Measurements from ENCODE around the gene ADIPOR2. TPM values are rescaled to one million over a fixed set of nuclear protein-coding genes. Genes with fewer than 3 reads are reported as not detected.
"Not testable (repeated sequence)": the region's sequence is repeated elsewhere in the genome, so short reads cannot be mapped to it uniquely, and the experiment has no call there.

ADIPOR2 gene
- total RNA-seq, 1 donor from 2014 or later: 31.0 TPM

DNA sequence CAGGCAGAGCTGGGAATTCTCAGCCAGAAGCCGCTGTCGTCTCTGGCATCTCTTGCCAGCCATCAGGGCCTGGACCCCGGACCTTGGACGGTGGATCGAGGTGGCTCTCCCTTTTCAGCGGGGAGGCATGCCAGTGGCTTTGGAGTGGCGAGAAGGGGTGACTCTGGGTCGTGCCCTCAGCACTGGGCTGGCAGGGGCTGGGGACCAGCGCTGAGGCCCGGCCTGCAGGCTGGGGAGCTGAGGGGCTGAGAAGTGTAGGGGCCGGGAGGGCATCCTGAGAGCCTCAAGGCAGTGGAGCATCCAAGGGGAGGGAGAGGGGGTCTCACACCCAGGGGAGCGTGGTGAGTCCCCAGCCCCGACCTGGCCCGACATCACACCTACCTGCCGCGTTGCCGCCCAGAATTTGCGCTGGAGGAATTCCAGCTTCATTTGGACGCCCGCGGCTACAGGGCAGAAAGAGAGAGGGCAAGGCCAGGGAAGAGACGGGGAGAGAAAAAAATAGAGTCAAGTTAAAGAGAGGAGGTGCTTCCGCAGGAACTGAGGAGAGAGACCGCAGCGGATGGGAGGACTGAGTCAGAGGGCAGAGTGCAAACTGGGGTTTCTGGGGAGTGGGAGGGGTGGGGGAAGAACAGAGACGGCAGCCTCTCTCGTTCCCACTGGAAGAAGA is 120.5 kb downstream of the ADIPOR2 start:
- DNase-seq (ENCODE audit: low read depth in 2 of 2): peak; percentile 55 to 87

DNA sequence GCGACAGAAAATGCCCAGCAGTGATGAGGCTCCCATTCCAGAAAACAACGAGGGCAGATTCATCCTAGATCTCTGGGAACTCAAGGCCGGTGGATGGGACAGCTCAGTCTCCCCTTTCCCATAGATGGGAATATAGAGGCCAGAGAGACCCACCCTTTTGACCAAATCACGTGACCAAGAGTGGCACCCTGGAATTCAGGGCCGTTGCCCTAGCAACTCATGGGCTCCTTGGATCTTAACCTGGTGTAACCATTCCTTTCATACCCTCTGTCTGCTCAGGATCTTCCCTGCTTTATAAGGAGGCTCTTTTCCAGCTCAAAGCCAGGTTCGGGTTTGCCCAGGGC is 121.0 kb downstream of the ADIPOR2 start:
- DNase-seq (ENCODE audit: low read depth in 2 of 2): no peak

DNA sequence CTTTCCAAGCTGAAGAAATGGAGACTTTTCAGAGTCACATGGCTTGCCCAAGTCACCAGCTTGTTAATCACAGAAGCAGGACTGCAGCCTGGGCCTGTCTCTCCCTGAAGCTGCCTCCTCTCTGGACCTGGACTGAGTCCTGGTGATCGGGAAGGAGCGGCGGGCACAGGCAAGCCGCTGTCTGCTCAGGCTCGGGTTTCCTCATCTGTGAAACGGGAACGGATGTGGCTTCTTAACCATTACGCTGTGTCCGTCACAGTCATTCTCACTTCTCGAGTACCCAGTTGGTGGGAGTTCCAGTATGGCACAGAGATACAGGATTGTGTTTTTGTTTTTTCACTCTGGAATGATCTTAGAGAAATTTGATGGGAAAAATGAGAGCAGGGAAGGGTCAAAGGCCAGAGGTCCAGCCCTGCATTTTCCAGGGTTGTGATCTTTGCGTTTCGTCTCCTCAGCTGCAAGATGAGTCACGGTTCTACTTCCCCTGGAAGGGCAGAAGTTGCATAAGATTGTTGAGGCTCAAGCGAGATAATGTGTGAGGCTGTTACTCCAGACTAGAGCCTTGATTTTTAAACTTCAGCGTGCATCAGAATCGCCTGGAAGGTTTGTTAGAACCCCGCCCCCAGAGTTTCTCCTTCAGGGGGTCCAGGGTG is 121.9 kb downstream of the ADIPOR2 start:
- peak in 1 of 2 donors; percentile 85 for DNase-seq (ENCODE audit: low read depth in 2 of 2)

DNA sequence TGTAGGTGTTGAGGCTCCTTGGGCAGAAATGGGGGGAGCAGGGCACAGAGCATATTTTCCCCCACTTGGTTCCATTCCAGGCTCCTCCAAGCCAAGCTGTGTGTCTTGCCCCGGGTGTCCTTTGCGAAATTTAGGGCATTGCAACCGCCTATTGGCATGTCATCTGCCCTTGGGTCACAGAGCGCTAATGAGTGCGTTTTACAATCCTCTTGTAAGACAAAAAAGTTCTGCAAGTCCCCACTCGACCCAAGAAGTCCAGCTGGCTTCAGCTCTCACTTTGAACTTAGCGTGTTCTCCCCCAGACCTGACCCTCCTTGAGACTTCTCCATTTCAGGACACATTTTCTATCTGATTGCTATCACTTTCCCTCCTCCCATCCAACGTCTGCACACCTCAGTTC is 123.4 kb downstream of the ADIPOR2 start:
- no peak for DNase-seq (ENCODE audit: low read depth in 2 of 2)

DNA sequence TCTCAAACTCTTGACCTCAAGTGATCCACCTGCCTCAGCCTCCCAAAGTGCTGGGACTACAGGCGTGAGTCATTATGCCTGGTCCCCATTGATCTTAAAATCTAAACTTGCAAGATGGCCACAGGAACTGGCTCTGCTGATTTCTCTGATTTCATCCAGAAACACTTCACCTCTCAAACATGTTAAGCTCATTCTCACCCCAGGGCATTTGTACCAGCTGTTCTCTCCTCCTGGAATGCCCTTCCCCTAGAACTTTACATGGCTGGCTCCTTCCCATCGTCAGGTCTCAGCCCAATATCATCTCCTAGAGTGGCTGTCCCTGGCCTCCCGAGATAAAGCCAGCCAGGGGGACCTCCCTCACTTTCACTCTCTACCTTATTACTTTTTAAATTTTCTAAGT is 124.2 kb downstream of the ADIPOR2 start:
- no peak for DNase-seq (ENCODE audit: low read depth in 2 of 2)

DNA sequence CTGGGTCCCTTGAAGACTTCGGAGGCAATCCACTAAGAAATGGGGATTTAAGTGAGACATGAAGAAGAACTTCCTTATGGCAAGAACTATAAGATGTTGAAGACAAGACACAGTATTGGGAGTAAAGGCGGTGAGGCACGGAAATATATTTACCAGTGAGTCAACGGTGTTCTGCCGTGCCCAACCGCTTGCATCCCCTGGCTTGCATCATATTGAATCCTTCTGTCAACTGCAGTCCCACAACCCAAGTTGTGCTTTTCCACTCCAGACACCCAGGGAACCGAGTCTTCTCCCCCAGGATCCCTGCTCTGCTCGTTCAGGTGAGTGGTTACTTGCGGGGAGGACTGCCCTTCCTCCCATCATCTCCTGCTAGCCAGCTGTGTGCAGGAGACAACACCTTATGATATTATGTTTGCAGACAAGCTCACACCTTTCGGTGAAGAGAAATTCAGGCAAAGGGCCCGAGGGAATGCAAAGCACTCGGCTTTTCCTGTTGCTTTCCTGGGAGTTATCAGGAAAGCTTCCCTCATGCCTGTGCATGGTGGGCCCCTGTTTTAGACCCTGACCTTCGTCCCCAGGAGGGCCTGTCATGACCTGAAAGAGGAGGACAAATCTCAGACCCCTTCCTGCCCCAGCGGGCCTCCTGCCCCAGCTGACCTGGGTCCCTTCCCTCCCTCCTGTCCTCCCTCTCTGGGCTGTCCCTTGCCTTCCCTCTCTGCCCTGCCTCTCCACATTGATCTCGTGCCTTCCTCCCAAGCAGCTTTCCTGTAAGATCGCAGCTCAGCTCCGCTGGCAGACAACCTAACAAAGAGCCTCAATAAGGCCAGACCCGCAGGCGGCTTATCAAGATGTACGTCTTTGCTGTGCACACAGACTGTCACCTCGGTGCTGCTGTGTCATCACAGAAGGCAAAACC is 125.2 kb downstream of the ADIPOR2 start:
- DNase-seq (ENCODE audit: low read depth in 2 of 2): no peak

DNA sequence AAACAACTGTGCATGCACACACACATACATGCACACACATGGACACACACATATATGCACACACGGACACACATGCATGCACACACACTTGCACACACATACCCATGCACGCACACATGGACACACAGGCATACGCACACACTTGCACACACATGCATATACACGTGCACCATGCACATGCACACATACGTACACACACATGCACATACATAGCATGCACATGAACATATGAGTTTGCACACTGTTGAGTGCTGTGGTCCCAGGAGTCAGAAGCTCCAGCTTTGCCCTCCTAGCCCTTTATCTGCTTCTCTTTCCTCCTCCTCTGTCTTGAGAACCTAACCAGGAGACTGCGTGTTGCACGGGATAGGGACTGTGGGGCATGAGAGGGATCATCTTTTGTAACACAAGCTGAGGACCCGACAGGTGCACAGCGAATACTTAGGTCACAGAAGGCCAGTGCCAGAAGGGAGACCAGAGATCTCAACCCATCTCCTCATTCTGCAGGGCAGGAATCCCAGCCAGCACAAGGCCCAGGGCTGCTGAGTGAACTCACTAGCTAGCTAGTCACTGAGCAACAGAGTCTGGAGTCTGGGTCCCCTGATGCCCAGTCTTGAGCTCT is 126.0 kb downstream of the ADIPOR2 start:
- no peak for DNase-seq (ENCODE audit: low read depth in 2 of 2)

DNA sequence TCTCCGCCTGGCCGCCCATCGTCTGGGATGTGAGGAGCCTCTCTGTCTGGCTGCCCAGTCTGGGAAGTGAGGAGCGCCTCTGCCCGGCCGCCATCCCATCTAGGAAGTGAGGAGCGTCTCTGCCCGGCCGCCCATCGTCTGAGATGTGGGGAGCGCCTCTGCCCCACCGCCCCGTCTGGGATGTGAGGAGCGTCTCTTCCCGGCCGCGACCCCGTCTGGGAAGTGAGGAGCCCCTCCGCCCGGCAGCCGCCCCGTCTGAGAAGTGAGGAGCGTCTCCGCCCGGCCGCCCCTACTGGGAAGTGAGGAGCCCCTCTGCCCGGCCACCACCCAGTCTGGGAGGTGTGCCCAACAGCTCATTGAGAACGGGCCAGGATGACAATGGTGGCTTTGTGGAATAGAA is 127.1 kb downstream of the ADIPOR2 start:
- DNase-seq (ENCODE audit: low read depth in 2 of 2): not testable (repeated sequence)

DNA sequence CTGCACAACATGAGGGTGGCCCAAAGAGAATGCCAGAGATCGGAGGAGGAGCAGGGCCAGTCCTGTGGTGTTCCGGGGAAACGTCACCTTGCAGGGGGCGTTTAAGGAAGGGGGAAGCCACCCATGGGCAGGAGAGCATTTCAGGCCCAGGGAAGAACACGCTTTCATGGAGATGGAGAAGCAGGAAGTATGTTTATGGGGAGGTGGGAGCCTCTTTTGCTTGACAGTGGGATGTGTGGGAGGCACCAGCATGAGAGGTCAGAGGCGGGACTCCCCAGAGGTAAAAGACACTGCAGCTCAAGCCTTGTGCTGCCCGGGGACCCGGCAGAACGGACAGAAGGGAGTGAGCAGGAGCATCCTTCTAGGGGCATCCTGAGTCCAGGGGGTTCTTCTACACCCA is 128.2 kb downstream of the ADIPOR2 start:
- no peak for DNase-seq (ENCODE audit: low read depth in 2 of 2)

DNA sequence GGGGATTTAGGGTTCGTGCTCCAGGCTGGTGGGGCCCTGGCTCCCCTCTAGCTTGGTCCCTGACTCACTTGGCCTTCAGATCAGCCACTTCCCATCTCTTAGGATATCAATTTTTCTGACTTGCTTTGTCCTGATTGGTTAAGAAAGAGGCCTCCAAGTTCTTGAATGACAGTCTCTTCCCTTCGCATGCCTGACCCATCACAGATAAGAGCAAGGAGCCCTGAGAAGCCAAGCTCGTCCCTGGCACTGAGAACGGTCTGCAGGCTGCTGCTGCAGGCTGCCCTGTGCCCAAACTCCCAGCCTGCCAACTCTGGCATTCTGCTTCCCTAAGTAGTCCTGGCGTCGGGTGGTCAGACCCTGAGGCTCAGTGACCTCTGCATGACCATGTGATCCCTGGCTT is 128.7 kb downstream of the ADIPOR2 start:
- DNase-seq (ENCODE audit: low read depth in 2 of 2): no peak

DNA sequence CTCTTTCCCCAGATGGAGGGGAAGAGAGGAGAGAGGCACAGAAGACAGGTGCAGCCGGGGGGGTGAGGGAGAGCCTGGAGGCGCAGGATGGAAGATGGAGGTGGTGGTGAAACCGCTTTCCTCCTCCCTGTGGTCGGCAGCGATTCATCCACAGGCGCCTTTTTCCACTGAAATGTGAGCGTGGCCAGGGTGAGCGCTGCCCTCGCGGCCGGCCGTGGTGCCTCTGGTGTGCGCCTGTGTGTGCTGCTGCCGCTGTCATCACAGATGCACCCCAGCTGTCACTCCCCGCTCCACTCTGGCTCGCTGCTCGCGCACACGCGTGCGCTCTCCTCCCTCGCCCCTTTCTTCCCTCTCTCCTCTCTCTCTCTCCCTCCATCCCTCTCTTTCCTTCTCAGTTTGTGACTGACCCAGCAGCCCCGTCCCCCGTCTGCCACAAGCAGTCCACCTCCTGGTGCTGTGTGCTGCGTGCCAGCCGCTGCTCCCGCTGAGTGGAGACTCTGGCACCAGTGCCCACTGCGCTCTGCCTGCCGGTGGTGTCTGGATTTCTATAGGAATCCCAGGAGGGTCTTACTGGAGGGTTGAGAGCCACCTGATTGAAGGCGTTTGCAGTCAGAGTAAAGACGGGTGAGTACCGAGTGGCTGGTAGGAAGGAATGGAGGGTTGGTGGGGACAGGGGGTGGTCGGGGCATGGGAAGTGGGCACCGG is 129.5 kb downstream of the ADIPOR2 start, which contains the start of gene LRTM2:
Gene LRTM2, plus strand, starts transcription at position 375 of the 705 bp plus-strand sequence. CDS start 7,584 bp downstream, outside the sequence.
- DNase-seq (ENCODE audit: low read depth in 2 of 2): no peak

DNA sequence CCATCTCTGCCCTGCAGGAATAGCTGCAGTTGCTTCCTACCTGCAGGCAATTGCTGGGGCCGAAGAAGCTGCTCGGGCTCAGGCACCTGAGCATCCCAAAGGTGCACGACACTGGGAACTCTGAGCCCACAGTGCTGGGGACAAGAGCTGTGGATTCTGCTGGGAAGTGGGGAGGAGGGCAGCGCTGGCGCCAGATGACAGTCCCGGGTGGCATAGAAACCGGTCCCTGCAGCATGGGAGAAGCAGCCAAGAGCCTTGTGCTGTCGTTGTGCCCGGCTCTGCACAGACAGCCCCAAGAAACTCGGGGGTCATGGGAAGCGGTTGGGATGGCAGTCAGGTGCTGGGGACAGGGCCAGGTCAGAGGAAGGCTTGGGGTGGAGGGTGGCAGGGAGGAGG is 130.0 kb downstream of the ADIPOR2 start:
- no peak for DNase-seq (ENCODE audit: low read depth in 2 of 2)

DNA sequence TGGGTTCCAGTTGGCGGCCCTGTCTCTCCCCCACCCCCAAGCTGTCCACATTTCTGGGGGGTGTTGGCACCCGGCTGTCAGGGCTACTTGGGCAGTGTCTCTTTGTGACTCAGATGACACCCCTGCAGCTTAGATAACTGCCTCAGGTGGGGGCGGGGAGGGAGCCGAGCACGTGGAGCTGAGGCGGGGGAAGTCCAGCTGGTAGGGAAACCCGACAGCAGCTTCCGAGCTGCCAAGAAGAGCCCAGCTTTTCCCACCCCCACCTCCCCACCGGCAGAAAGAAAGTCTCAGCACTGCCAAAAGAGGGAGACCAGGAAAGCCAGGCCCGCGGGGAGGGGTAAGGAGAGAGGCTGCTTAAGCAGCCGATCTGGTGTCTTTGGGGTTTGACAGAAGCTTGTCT is 130.9 kb downstream of the ADIPOR2 start:
- DNase-seq (ENCODE audit: low read depth in 2 of 2): no peak

DNA sequence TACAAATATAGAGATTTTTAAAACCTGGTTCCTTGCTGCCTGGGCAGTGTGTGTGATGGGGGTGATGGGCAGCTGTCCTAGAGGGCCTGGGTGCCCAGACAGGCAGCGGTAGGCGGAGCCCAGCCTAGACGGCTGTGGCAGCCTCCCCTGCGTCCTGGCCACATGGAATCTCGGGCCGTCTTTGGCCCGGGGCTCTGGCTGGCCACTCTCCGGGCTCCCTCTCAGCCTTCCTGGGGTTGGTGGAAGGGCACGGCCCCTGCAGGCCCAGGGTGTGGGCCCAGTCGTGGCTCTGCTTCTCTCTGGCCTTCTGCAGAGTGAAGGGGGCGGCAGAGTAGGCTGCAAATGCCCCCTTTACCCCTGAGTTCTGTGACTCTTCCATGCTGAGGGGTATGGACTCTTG is 131.8 kb downstream of the ADIPOR2 start:
- DNase-seq (ENCODE audit: low read depth in 2 of 2): no peak

DNA sequence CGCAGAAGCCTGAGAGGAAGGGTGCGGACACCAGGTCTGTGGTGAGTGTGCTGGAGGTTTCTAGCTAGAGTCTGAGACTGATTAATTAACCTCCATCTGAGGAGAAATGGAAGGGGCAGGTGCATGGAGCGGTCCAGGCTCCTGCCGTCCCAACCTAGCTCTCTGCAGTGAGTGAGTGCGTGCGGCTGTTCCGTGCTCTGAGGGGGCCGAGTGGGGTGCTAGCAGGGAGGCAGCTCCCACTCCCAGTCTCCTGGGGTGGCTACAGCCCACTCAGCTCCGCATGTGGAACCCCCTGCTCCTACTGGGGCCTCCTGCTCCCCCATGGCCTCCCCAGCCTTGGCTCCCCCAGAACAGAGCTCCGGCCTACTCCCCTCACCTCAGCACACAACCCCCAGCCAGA is 132.4 kb downstream of the ADIPOR2 start:
- DNase-seq (ENCODE audit: low read depth in 2 of 2): no peak

DNA sequence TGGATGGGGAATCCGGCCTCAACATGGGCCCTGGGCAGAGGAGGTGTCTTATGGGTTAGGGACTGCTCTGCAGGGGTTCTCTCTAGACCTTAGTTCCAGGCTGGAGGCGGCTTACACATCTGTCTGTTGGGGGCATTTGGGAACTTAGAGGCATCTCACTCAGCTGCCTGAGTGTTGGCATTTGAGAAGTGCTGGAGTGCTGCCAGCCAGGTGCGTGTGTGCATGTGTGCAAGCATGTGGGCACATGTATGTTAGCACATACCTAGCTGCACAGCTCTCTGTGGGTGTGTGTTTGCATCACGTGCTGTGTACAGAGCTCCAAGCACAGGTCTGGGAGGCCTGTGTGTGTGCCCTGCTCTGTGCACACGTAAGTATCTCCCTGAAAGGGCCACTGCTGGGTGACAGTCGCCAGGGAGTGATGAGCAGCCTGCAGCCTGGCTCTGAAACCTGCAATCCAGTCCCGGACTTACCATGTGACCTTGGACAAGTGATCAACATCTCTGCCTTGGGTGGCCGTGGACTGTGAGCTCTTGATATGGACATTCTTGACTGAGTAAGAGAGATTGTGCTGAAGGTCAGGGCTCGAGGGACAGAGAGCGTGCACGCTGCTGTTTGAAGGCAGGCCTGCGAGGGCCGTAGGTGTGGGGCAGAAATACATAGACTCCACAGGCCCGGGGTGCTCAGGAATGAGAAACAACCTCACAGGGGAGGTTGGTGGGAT is 134.7 kb downstream of the ADIPOR2 start:
- DNase-seq (ENCODE audit: low read depth in 2 of 2): no peak

DNA sequence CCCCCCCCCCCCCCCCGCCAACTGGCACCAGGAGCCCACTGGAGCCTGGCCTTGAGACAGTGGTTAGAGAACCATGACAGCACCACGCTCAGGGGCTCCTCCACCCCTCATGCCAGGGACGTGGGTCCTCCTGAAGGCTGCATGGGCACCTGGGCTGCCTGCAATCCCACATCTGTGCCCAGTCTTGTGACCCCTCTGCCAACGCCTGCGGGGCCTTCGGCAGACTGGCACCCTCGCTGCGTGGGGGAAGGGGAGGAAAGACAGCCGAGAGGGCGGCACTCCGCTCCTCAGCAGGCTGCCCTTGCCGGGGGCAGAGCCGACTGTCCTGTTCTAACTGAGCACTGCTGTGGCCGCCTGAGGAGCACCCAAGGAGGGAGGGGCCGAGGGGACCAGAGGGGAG is 135.5 kb downstream of the ADIPOR2 start:
- no peak for DNase-seq (ENCODE audit: low read depth in 2 of 2)

DNA sequence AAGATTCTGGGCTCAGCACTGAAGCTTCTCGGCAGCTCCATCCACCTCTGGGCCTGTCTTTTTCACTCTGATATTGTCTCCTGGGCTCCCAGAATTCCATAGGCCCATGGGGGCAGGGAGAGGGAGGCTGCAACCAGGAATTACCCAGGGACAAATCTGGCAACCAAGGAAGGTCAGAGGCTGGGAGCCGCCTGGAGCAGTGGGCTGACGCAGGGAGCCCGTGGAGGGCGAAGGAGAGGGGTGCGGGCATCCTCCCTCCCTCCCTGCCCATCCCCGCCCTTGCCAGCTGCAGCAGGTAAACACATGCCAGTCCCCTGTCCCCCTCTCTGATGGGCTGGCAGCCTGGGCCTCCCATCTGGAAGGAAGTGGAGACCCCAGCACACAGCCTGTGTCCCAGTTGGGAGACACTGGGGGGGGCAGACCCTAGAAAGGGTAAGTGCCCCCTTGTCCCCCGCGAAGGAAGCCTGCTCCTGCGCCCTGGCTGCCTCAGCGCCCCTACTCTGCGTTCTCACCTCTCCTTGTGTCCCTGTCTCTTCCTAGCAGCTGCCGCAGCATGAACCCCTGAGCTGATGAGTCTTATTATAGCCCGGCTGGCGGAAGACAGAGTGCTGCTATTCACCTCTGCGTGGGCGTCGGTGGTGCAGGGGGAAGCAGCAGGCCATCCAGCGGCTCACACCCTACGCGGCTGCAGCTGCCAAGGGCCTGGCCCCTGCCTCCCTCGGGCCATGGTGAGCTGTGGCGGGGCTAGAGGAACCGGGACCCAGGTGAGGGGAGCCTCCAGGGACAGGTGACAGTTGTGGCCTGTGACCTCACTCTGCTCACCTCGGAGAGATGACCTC is 136.2 kb downstream of the ADIPOR2 start:
- DNase-seq (ENCODE audit: low read depth in 2 of 2): no peak

All from lung microvascular endothelial cell (primary cell).